H1 (cell line): ENCODE measurements around the gene TPRA1. TPM values are rescaled to one million over a fixed set of nuclear protein-coding genes. Genes with fewer than 3 reads are reported as not detected.

Experiments
- CTCF ChIA-PET: fragments of 300-600 bp; sonication (Branson Sonifier 250); formaldehyde crosslinking; loops from one replicate; lab custom pipeline; 2021; ENCODE audit not compliant: partially characterized antibody; lab: Charles Lee
- POLR2A ChIA-PET: fragments of 300-600 bp; sonication (Branson Sonifier 250); formaldehyde crosslinking; loops from one replicate; lab custom pipeline; 2021; ENCODE audit warnings: inconsistent platforms; ENCODE audit not compliant: partially characterized antibody; lab: Charles Lee
- DNase-seq, 2 experiments: peaks; one replicate each; pipeline versions ENCODE4 v3.0.0 to v3.0.0-alpha.2; 2010 to 2022; ENCODE audit warnings: low spot score in 2 of 2, low read depth in 1 of 2, mixed read lengths in 1 of 2
- FAIRE-seq: peaks from 2 replicates; lab custom pipeline; 2011; peaks lifted over from hg19 to GRCh38; lab: Jason Lieb, UNC
- H2AFZ ChIP-seq: 2 replicates; pipeline ENCODE4 v1.8.1; 2012; ENCODE audit warnings: low read length, inconsistent platforms
- H2AK5ac ChIP-seq: 2 replicates; pipeline ENCODE4 v1.6.1; 2013; ENCODE audit warnings: low read depth, low read length
- H2BK120ac ChIP-seq: replicated peaks from 2 replicates; pipeline ENCODE3; 2013; ENCODE audit warnings: low read depth, low read length, inconsistent platforms
- H2BK12ac ChIP-seq: 2 replicates; pipeline ENCODE4 v1.6.1; 2013; ENCODE audit warnings: low read depth, low read length
- H2BK15ac ChIP-seq: 2 replicates; pipeline ENCODE4 v1.6.1; 2013; ENCODE audit warnings: low read length
- H2BK20ac ChIP-seq: 2 replicates; pipeline ENCODE4 v1.6.1; 2013; ENCODE audit warnings: low read length
- H2BK5ac ChIP-seq: 2 replicates; pipeline ENCODE4 v1.6.1; 2013; ENCODE audit warnings: low read depth, low read length
- H3K14ac ChIP-seq: 2 replicates; pipeline ENCODE4 v1.6.1; 2013; ENCODE audit warnings: inconsistent platforms; ENCODE audit not compliant: insufficient read length
- H3K18ac ChIP-seq: 2 replicates; pipeline ENCODE4 v1.6.1; 2013; ENCODE audit warnings: low read length; ENCODE audit errors: extremely low read depth
- H3K23ac ChIP-seq: 2 replicates; pipeline ENCODE4 v1.6.1; 2013; ENCODE audit warnings: inconsistent platforms; ENCODE audit not compliant: insufficient read length
- H3K23me2 ChIP-seq: 2 replicates; pipeline ENCODE4 v1.6.1; 2013; ENCODE audit warnings: low read depth, low read length
- H3K27ac ChIP-seq: 2 replicates; pipeline ENCODE4 v1.6.1; 2011; ENCODE audit warnings: low read depth, low read length, inconsistent platforms
- H3K27me3 ChIP-seq, 4 experiments: replicated peaks in 1 of 4; 1 replicate in 1 of 4; 2 replicates in 3 of 4; pipeline versions ENCODE4 v1.6.1 to v1.8.1; 2011 to 2013; ENCODE audit warnings: low read length in 3 of 4, mild to moderate bottlenecking in 3 of 4, inconsistent platforms in 2 of 4, mixed read lengths in 2 of 4, moderate library complexity in 1 of 4; ENCODE audit not compliant: control insufficient read depth in 3 of 4, insufficient read depth in 3 of 4; ENCODE audit errors: extremely low read depth in 1 of 4
- H3K36me3 ChIP-seq, 4 experiments: 2 replicates each; pipeline versions ENCODE4 v1.6.1 to v1.8.1; 2011 to 2013; ENCODE audit warnings: mild to moderate bottlenecking in 4 of 4, low read length in 3 of 4, moderate library complexity in 2 of 4, control low read depth in 1 of 4, inconsistent platforms in 1 of 4; ENCODE audit not compliant: insufficient read depth in 4 of 4, control insufficient read depth in 2 of 4
- H3K4ac ChIP-seq: replicated peaks from 2 replicates; pipeline ENCODE3; 2013; ENCODE audit warnings: low read length, low read depth, mixed read lengths, inconsistent platforms; ENCODE audit not compliant: insufficient read length
- H3K4me1 ChIP-seq, 4 experiments: replicated peaks in 1 of 4; 1 replicate in 1 of 4; 2 replicates in 3 of 4; pipeline versions ENCODE4 v1.6.1 to v1.8.1; 2011 to 2013; ENCODE audit warnings: low read length in 3 of 4, inconsistent platforms in 2 of 4, mixed read lengths in 1 of 4; ENCODE audit not compliant: insufficient read depth in 4 of 4, control insufficient read depth in 3 of 4
- H3K4me2 ChIP-seq, 2 experiments: 2 replicates each; pipeline versions ENCODE4 v1.6.1 to v1.8.1; 2011 to 2013; ENCODE audit warnings: low read depth in 2 of 2, low read length in 2 of 2, control low read depth in 1 of 2, inconsistent platforms in 1 of 2, mild to moderate bottlenecking in 1 of 2; ENCODE audit not compliant: insufficient read depth in 1 of 2
- H3K4me3 ChIP-seq, 4 experiments: fragments of 200-600, 300-600 bp in 1 of 4; sonication (generic), shearing (Covaris generic), sonication (Bioruptor Twin) in 1 of 4; 2 replicates each; pipeline versions ENCODE4 v1.5.1 to v1.8.1; 2011 to 2016; ENCODE audit warnings: low read length in 4 of 4, low read depth in 3 of 4, control low read depth in 2 of 4, inconsistent platforms in 2 of 4, mild to moderate bottlenecking in 2 of 4, mixed read lengths in 1 of 4, moderate library complexity in 1 of 4; ENCODE audit not compliant: insufficient read depth in 2 of 4; ENCODE audit errors: extremely low read depth in 1 of 4
- H3K56ac ChIP-seq: replicated peaks from 2 replicates; pipeline ENCODE3; 2013; ENCODE audit warnings: low read depth, mild to moderate bottlenecking, mixed read lengths, low read length, inconsistent platforms; ENCODE audit not compliant: insufficient read length
- H3K79me1 ChIP-seq: 2 replicates; pipeline ENCODE4 v1.6.1; 2013; ENCODE audit warnings: low read depth, low read length, control low read depth
- H3K79me2 ChIP-seq, 2 experiments: 2 replicates each; pipeline versions ENCODE4 v1.6.1 to v1.8.1; 2012 to 2013; ENCODE audit warnings: low read length in 2 of 2, mild to moderate bottlenecking in 2 of 2, inconsistent platforms in 1 of 2; ENCODE audit not compliant: insufficient read depth in 2 of 2, control insufficient read depth in 1 of 2
- H3K9ac ChIP-seq, 4 experiments: replicated peaks in 1 of 4; 1 replicate in 1 of 4; 2 replicates in 3 of 4; pipeline versions ENCODE4 v1.6.1 to v1.8.1; 2011 to 2013; ENCODE audit warnings: low read depth in 3 of 4, low read length in 3 of 4, control low read depth in 2 of 4, mild to moderate bottlenecking in 2 of 4, moderate library complexity in 2 of 4, inconsistent platforms in 1 of 4; ENCODE audit errors: extremely low read depth in 1 of 4
- H3K9me3 ChIP-seq, 2 experiments: 2 replicates each; pipeline versions ENCODE4 v1.6.1 to v1.8.1; 2012 to 2013; ENCODE audit warnings: mild to moderate bottlenecking in 2 of 2, moderate library complexity in 2 of 2, control low read depth in 1 of 2, inconsistent platforms in 1 of 2, low read depth in 1 of 2, low read length in 1 of 2, mixed read lengths in 1 of 2; ENCODE audit not compliant: insufficient read depth in 2 of 2
- H4K20me1 ChIP-seq, 2 experiments: replicated peaks in 1 of 2; 2 replicates each; pipeline versions ENCODE3 to v1.8.1; 2011 to 2013; ENCODE audit warnings: inconsistent platforms in 2 of 2, low read length in 2 of 2, mild to moderate bottlenecking in 1 of 2; ENCODE audit not compliant: insufficient read depth in 2 of 2, control insufficient read depth in 1 of 2
- H4K5ac ChIP-seq: 2 replicates; pipeline ENCODE4 v1.6.1; 2013; ENCODE audit warnings: low read length, low read depth, mixed read lengths, inconsistent platforms; ENCODE audit not compliant: insufficient read length
- H4K8ac ChIP-seq: 2 replicates; pipeline ENCODE4 v1.8.0; 2013; ENCODE audit warnings: mild to moderate bottlenecking, moderate library complexity, low read length, inconsistent platforms; ENCODE audit not compliant: insufficient read depth; ENCODE audit errors: extremely low read depth
- H4K91ac ChIP-seq: replicated peaks from 2 replicates; pipeline ENCODE3; 2013; ENCODE audit warnings: low read length, mixed read lengths, inconsistent platforms; ENCODE audit not compliant: insufficient read length
- FOSL1 ChIP-seq: IDR thresholded peaks from 2 replicates; pipeline ENCODE4 v1.6.1; 2011; ENCODE audit warnings: mild to moderate bottlenecking, low read depth, low read length, moderate library complexity; ENCODE audit not compliant: insufficient read depth
- POLR2AphosphoS5 ChIP-seq: IDR thresholded peaks from 2 replicates; pipeline ENCODE4 v1.6.1; 2011; ENCODE audit warnings: low read depth, low read length
- WGBS, 2 experiments: shearing (Covaris generic) in 1 of 2; methylation state at CpG; one replicate each; pipeline versions ENCODE4 v1.1.6 to v1.1.7; 2013 to 2015; ENCODE audit warnings: low lambda C conversion rate in 2 of 2, mixed read lengths in 2 of 2, inconsistent platforms in 1 of 2, low coverage in 1 of 2, missing lambda C conversion rate in 1 of 2; ENCODE audit not compliant: insufficient replicate concordance in 2 of 2, insufficient coverage in 1 of 2, insufficient read length in 1 of 2; ENCODE audit errors: extremely low coverage in 1 of 2, missing lambda C conversion rate in 1 of 2; 5-methylcytosine and 5-hydroxymethylcytosine counted together
- polyA plus RNA-seq, 7 experiments: library from polyadenylated mRNA; depleted of rRNA in 3 of 7; stranded (reverse) in 5 of 7; unstranded in 2 of 7; fragments of >200 nt in 5 of 7; fragments of 200-250 nt in 2 of 7; gene quantifications; 1 replicate in 5 of 7; 2 replicates in 1 of 7; 4 replicates in 1 of 7; pipeline versions ENCODE4 v1.2.1 to v1.2.3, GENCODE V29; 2011 to 2013; ENCODE audit warnings: missing spikeins in 2 of 7, mixed read lengths in 2 of 7
- total RNA-seq: library from RNA; stranded (reverse); fragmentation: NEBNext Ultra II Directional; extraction: Animal tissue kit (Norgen Biotek cat#: 25700); gene quantifications from 2 replicates; pipeline ENCODE4 v1.2.1, GENCODE V29; 2021

The TPRA1 gene
- total and polyA plus RNA-seq, 2 of the 8 experiments (the other 6 are each of a cell fraction or from before 2014, with no cell fraction given), result 18.8 to 38.5 TPM

DNA sequence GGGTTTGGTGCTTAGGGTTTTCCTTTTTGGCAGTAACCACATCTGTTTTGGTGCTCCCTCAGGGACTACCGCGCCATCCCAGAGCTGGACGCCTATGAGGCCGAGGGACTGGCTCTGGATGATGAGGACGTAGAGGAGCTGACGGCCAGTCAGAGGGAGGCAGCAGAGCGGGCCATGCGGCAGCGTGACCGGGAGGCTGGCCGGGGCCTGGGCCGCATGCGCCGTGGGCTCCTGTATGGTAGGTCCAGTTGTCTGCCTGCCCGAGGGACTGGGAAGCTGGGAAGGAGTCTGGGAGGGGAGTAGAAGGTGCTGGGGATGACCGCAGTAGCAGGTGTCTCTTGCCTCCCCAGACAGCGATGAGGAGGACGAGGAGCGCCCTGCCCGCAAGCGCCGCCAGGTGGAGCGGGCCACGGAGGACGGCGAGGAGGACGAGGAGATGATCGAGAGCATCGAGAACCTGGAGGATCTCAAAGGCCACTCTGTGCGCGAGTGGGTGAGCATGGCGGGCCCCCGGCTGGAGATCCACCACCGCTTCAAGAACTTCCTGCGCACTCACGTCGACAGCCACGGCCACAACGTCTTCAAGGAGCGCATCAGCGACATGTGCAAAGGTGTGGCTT lies 14.1 kb upstream of the TPRA1 start:
- H3K79me1 ChIP-seq, result peaks cover 7% of the 10 kb centered on the region

More for the DNA sequence above, 14.1 kb upstream of the TPRA1 start:
- Histone ChIP-seq H2AFZ (no peak overlapping the region), H4K20me1 (peaks cover 18 to 39% of the 10 kb centered on the region in 2 experiments), H3K79me2 (peaks cover 6 to 42% of the 10 kb centered on the region in 2 experiments), H3K56ac (no peak overlapping the region), H4K91ac (no peak overlapping the region), H3K23ac (no peak overlapping the region), H3K4me2 (no peak overlapping the region), H3K9ac (no peak overlapping the region), H2BK12ac (no peak overlapping the region), H3K9me3 (no peaks in the 10 kb centered on the region), H3K36me3 (peaks cover 66 to 95% (median 80%) of the 10 kb centered on the region in 4 experiments), H3K4me1 (peaks cover 0 to 4% (median 1%) of the 10 kb centered on the region in 4 experiments; a peak in 5 of 7 replicates), H2BK5ac (no peak overlapping the region), H3K14ac (no peak overlapping the region), H2BK120ac (no peak overlapping the region), H3K18ac (no peak overlapping the region), H4K5ac (no peak overlapping the region), H2BK15ac (no peak overlapping the region), H3K27ac (no peak overlapping the region), H4K8ac (peak overlapping the region; percentile 18; the same call in 1 of the 2 replicates), H2AK5ac (no peak overlapping the region), H3K27me3 (no peaks in the 10 kb centered on the region), H3K4me3 (no peak overlapping the region), H3K4ac (no peak overlapping the region), H2BK20ac (no peak overlapping the region), H3K23me2 (no peaks in the 10 kb centered on the region)
- TF ChIP-seq POLR2AphosphoS5 (0 out of 2 replicates have a peak, but pooled peaks have one; percentile 41), FOSL1 (no peak)
- no peak for FAIRE-seq
- ChIA-PET POLR2A (interaction anchor here (0.6 to 12.5 kb wide), 5 partner anchors 16 to 99 kb away, joined by 3 to 182 read pairs (median 3); no protein-coding TSS in a partner anchor), CTCF (interaction anchor here (0.8 to 4.8 kb wide), 2 partner anchors 17 to 29 kb away, joined by 6 to 21 read pairs; no protein-coding TSS in a partner anchor)
- 92% methylated on average over 41 of the region's 41 CpGs; no CpG with 5 or more reads in 1 of the 2 experiments for WGBS, 2 experiments
- no peak for DNase-seq
